ENCODE results near the gene CALHM2. TPM values are rescaled to one million over a fixed set of nuclear protein-coding genes. Genes with fewer than 3 reads are reported as not detected.
A peak's percentile ranks its signal among the peaks of the same experiment; 100 is the strongest.

Gene CALHM2
- 20.9 TPM for polyA plus RNA-seq (2012; ENCODE audit: insufficient read length, low read depth)

- TF ChIP-seq FOXP2 (optimal IDR thresholded peaks at IDR 0.05; ENCODE audit: borderline replicate concordance, extremely low read depth, extremely low read length, insufficient read depth) (peak; percentile 22), REST (IDR thresholded peaks at IDR 0.05; ENCODE audit: insufficient read depth in 1 of 2, low read depth in 2 of 2, low read length in 2 of 2) (no peak)
These were observed at the start of gene CALHM2 for GRCh38 chr10:103451831-103452505. Gene CALHM2 (minus strand): TSS chr10:103452370. CDS start chr10:103449941, 2,429 bp downstream.

- TF ChIP-seq FOXP2 (optimal IDR thresholded peaks at IDR 0.05; ENCODE audit: borderline replicate concordance, extremely low read depth, extremely low read length, insufficient read depth) (no peak), POLR2AphosphoS5 (IDR thresholded peaks at IDR 0.05; ENCODE audit: low read depth, low read length) (no peak), SIN3A (IDR thresholded peaks at IDR 0.05; ENCODE audit: borderline replicate concordance, insufficient read depth, low read length) (no peak), REST (IDR thresholded peaks at IDR 0.05; ENCODE audit: insufficient read depth in 1 of 2, low read depth in 2 of 2, low read length in 2 of 2) (no peak), TAF1 (IDR thresholded peaks at IDR 0.05; ENCODE audit: borderline replicate concordance, insufficient read depth, low read length) (no peak)
These were observed 49.0 kb upstream of the CALHM2 start for GRCh38 chr10:103501186-103501585.

- TF ChIP-seq TAF1 (IDR thresholded peaks at IDR 0.05; ENCODE audit: borderline replicate concordance, insufficient read depth, low read length) (no peak), SIN3A (IDR thresholded peaks at IDR 0.05; ENCODE audit: borderline replicate concordance, insufficient read depth, low read length) (no peak), REST (IDR thresholded peaks at IDR 0.05; ENCODE audit: insufficient read depth in 1 of 2, low read depth in 2 of 2, low read length in 2 of 2) (no peak), POLR2AphosphoS5 (IDR thresholded peaks at IDR 0.05; ENCODE audit: low read depth, low read length) (no peak), FOXP2 (optimal IDR thresholded peaks at IDR 0.05; ENCODE audit: borderline replicate concordance, extremely low read depth, extremely low read length, insufficient read depth) (no peak)
These were observed 48.3 kb upstream of the CALHM2 start for GRCh38 chr10:103500481-103500880.

GRCh38 chr10:103499881-103500280 lies 47.7 kb upstream of the CALHM2 start:
- TF ChIP-seq REST (IDR thresholded peaks at IDR 0.05; ENCODE audit: insufficient read depth in 1 of 2, low read depth in 2 of 2, low read length in 2 of 2): no peak
- no peak for TF ChIP-seq TAF1 (IDR thresholded peaks at IDR 0.05; ENCODE audit: borderline replicate concordance, insufficient read depth, low read length)
- no peak for TF ChIP-seq POLR2AphosphoS5 (IDR thresholded peaks at IDR 0.05; ENCODE audit: low read depth, low read length)
- no peak for TF ChIP-seq SIN3A (IDR thresholded peaks at IDR 0.05; ENCODE audit: borderline replicate concordance, insufficient read depth, low read length)
- no peak for TF ChIP-seq FOXP2 (optimal IDR thresholded peaks at IDR 0.05; ENCODE audit: borderline replicate concordance, extremely low read depth, extremely low read length, insufficient read depth)
